AG04450 (cell line): ENCODE results near the gene PLD1. TPM values are rescaled to one million over a fixed set of nuclear protein-coding genes. Genes with fewer than 3 reads are reported as not detected.

Experiments used
- CTCF ChIA-PET: fragments of 300-600, 350-600 bp; formaldehyde crosslinking; extraction: SDS; loops from one replicate; lab custom pipeline; 2022; ENCODE audit warnings: antibody characterized with exemption, inconsistent platforms; lab: Charles Lee
- POLR2A ChIA-PET: fragments of 350-600 bp; formaldehyde crosslinking; extraction: SDS; loops from one replicate; lab custom pipeline; 2021; ENCODE audit warnings: antibody characterized with exemption, inconsistent platforms; lab: Yijun Ruan, JAX
- DNase-seq: peaks from one replicate; pipeline ENCODE4 v3.0.0-alpha.2; 2011; ENCODE audit warnings: low read depth, low spot score
- H3K27ac ChIP-seq: one replicate; pipeline ENCODE4 v1.5.1; 2012; ENCODE audit warnings: low read depth, low read length, control low read depth
- H3K27me3 ChIP-seq: one replicate; pipeline ENCODE4 v1.6.0; 2012; ENCODE audit warnings: low read length; ENCODE audit not compliant: control insufficient read depth, insufficient read depth
- H3K4me3 ChIP-seq: 2 replicates; pipeline ENCODE4 v1.5.1; 2011; ENCODE audit warnings: mild to moderate bottlenecking, low read depth, low read length, control low read depth
- H3K9me3 ChIP-seq: 2 replicates; pipeline ENCODE4 v1.5.1; 2012; ENCODE audit warnings: low read length; ENCODE audit not compliant: control insufficient read depth, insufficient read depth
- polyA plus RNA-seq: library from polyadenylated mRNA; depleted of rRNA; stranded (reverse); fragments of >200 nt; gene quantifications from 2 replicates; pipeline ENCODE4 v1.2.3, GENCODE V29; 2011
- TF ChIP-seq, protein P1 (sequence below): IDR thresholded peaks from 2 replicates; pipeline ENCODE4 v1.5.1; 2011; ENCODE audit warnings: low read depth, low read length, control low read depth, inconsistent platforms

PLD1 gene
- polyA plus RNA-seq, 1 experiment = 20.2 TPM

DNA sequence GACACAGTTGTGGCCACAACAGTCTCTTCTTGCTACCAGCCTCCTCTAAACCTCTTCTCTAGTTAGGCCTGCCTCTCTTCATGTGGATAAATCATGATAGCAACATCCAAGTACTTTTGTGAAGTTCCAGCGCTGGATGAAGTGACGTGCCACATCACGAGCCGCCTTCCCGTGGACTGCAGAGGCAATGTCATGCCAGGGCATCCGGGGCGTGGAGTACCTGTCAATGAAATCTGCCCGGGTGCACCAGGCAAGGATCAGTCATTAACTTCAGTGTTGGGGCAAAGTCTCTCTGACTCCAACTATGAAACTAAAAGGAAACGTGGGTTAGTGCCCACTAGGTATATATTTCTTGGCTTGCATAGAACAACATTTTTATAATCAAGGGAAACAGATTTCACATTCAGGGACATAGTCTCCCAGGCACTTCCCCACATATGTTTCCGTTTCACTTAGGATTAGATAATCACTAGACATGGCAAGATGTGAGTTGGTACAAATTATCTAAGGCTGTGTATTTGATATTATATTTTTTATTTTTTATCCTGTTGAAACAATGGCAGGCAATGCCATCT is 133.6 kb downstream of the PLD1 start:
- H3K9me3 ChIP-seq = no peaks in the 10 kb centered on the region
- H3K27ac ChIP-seq = no peak overlapping the region
- H3K4me3 ChIP-seq = no peak overlapping the region
- CTCF ChIA-PET = no interaction called here
- POLR2A ChIA-PET = no interaction called here
- DNase-seq = no peak
- TF ChIP-seq, protein P1, sequence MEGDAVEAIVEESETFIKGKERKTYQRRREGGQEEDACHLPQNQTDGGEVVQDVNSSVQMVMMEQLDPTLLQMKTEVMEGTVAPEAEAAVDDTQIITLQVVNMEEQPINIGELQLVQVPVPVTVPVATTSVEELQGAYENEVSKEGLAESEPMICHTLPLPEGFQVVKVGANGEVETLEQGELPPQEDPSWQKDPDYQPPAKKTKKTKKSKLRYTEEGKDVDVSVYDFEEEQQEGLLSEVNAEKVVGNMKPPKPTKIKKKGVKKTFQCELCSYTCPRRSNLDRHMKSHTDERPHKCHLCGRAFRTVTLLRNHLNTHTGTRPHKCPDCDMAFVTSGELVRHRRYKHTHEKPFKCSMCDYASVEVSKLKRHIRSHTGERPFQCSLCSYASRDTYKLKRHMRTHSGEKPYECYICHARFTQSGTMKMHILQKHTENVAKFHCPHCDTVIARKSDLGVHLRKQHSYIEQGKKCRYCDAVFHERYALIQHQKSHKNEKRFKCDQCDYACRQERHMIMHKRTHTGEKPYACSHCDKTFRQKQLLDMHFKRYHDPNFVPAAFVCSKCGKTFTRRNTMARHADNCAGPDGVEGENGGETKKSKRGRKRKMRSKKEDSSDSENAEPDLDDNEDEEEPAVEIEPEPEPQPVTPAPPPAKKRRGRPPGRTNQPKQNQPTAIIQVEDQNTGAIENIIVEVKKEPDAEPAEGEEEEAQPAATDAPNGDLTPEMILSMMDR = no peak
- H3K27me3 ChIP-seq = no peaks in the 10 kb centered on the region

DNA sequence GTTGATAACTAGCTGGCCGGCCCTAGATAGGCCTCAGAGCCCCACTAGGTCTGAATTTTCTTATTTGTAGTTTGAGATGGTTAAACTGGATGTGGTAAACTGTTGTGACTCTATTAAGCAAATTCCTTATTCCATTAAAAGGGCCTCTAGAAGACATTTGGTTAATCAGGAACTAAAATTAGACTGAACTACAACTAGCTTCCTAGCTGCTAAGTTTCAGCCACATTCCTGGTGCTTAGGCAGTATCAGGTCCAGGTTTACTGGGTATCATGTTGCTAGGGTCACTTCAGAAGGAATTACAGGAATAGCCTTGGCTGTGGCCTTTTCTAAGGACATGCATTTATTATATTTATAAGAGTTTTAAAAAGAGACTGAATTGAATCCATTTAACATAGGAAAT is 136.3 kb downstream of the PLD1 start:
- H3K27me3 ChIP-seq = no peaks in the 10 kb centered on the region
- H3K9me3 ChIP-seq = no peaks in the 10 kb centered on the region
- ChIA-PET POLR2A (no interaction called here), CTCF (interaction anchor here (1.1 kb wide), 1 partner anchor 659 kb away, joined by 4 read pairs; no protein-coding TSS in a partner anchor)
- TF ChIP-seq, protein P1 = no peak
- H3K4me3 ChIP-seq = no peak overlapping the region
- DNase-seq = no peak
- H3K27ac ChIP-seq = no peak overlapping the region

- ChIA-PET CTCF (no interaction called here), POLR2A (interaction anchor here (0.7 kb wide), 1 partner anchor 252 kb away, joined by 3 read pairs; no protein-coding TSS in a partner anchor)
- no peaks in the 10 kb centered on the region for H3K27me3 ChIP-seq
- DNase-seq = no peak
- TF ChIP-seq, protein P1 = no peak
- H3K4me3 ChIP-seq = no peak overlapping the region
- no peaks in the 10 kb centered on the region for H3K9me3 ChIP-seq
- H3K27ac ChIP-seq = no peak overlapping the region
Measured at GRCh38 chr3:171672538-171672937, 137.7 kb downstream of the PLD1 start.

- no peak overlapping the region for H3K27ac ChIP-seq
- ChIA-PET CTCF (no interaction called here), POLR2A (no interaction called here)
- TF ChIP-seq, protein P1 = no peak
- H3K9me3 ChIP-seq = no peaks in the 10 kb centered on the region
- no peak for DNase-seq
- no peak overlapping the region for H3K4me3 ChIP-seq
- H3K27me3 ChIP-seq = no peaks in the 10 kb centered on the region
Measured at GRCh38 chr3:171672124-171672523, 138.2 kb downstream of the PLD1 start.

DNA sequence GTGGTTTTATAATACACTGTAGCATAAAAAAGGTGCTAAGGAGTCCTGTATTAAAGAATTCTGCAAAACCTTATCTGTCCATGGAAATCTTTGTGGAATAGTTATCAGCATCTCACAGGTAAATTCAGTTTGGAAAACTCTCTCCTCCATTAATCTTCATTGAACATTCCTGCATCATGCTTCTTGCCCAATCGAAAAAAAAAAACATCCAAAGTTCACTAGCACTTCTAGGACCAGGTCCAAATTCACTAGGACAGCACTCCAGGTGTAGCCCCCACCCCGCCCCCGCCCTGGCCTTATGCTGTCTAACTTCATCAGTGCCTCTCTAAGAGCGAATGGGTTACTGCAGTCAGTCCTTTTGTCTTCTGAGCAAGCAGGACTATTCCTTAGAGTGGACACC is 138.6 kb downstream of the PLD1 start:
- no peak for DNase-seq
- ChIA-PET POLR2A (no interaction called here), CTCF (no interaction called here)
- no peak overlapping the region for H3K27ac ChIP-seq
- no peaks in the 10 kb centered on the region for H3K27me3 ChIP-seq
- no peak overlapping the region for H3K4me3 ChIP-seq
- H3K9me3 ChIP-seq = no peaks in the 10 kb centered on the region
- TF ChIP-seq, protein P1 = no peak
